SK-N-SH treated with all-trans-retinoic acid at 6 μM for 48 hours (cell line): ENCODE measurements around the gene PPP2R2C.

Experiments
- ZFP30 ChIP-seq: fragments of 450-650 bp; formaldehyde crosslinking; IDR thresholded peaks from 2 replicates; pipeline ENCODE4 v1.5.0; 2022; ENCODE audit warnings: mild to moderate bottlenecking, moderate library complexity
- TF ChIP-seq, protein P1 (sequence below): fragments of 250-450 bp; sonication (Bioruptor Pico); IDR thresholded peaks from 2 replicates; pipeline ENCODE4 v1.8.0; 2020; ENCODE audit warnings: mild to moderate bottlenecking, moderate library complexity, borderline replicate concordance

DNA sequence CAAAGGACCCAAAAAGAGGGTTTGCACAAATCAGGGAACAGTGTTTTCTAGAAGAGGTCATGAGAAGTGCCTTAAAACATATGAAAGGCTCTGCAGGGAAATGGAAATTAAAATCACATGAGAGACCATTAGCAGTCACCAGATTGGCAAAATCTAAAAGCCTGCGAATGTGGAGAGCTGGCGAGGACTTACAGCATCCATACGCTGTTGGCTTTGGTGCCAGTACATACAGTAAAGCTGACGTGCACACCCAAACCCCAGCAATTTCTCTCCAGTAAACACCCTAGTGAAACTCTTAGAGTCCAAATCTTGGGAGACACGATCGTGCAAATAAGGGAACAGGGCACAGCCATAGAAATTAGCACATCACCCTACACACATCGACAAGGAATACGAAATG, 25.4 kb upstream of the PPP2R2C start:
- TF ChIP-seq, protein P1, sequence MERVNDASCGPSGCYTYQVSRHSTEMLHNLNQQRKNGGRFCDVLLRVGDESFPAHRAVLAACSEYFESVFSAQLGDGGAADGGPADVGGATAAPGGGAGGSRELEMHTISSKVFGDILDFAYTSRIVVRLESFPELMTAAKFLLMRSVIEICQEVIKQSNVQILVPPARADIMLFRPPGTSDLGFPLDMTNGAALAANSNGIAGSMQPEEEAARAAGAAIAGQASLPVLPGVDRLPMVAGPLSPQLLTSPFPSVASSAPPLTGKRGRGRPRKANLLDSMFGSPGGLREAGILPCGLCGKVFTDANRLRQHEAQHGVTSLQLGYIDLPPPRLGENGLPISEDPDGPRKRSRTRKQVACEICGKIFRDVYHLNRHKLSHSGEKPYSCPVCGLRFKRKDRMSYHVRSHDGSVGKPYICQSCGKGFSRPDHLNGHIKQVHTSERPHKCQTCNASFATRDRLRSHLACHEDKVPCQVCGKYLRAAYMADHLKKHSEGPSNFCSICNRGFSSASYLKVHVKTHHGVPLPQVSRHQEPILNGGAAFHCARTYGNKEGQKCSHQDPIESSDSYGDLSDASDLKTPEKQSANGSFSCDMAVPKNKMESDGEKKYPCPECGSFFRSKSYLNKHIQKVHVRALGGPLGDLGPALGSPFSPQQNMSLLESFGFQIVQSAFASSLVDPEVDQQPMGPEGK (CRISPR knock-in tag) = no peak
- TF ChIP-seq ZFP30 (CRISPR knock-in tag) = no peak
